SU-DHL-6 (cell line): ENCODE measurements around the gene NPAS3.

ENCODE experiments used
- H2AFZ ChIP-seq: fragments of 200-600 bp; sonication (generic); 2 replicates; pipeline ENCODE4 v1.6.1; 2014; ENCODE audit warnings: low read depth, mild to moderate bottlenecking, moderate library complexity, mixed read lengths, antibody characterized with exemption, low read length; ENCODE audit not compliant: severe bottlenecking
- H3F3A ChIP-seq: fragments of 200-600 bp; shearing (Covaris generic); 2 replicates; pipeline ENCODE4 v1.6.0; 2016; ENCODE audit warnings: antibody characterized with exemption, mild to moderate bottlenecking; ENCODE audit not compliant: insufficient read depth
- H3K27ac ChIP-seq: fragments of 200-600 bp; sonication (generic); 2 replicates; pipeline ENCODE4 v1.5.1; 2016; ENCODE audit warnings: low read depth, mild to moderate bottlenecking, low read length, moderate library complexity, mixed read lengths
- H3K27me3 ChIP-seq: fragments of 200-600 bp; sonication (generic), shearing (Covaris generic); 2 replicates; pipeline ENCODE4 v1.6.0; 2014; ENCODE audit warnings: mild to moderate bottlenecking, low read length
- H3K36me3 ChIP-seq: fragments of 200-600 bp; sonication (generic); 2 replicates; pipeline ENCODE4 v1.6.1; 2014; ENCODE audit warnings: mild to moderate bottlenecking, low read length, mixed read lengths
- H3K4me2 ChIP-seq: fragments of 300-600, 200-600 bp; shearing (Covaris generic), sonication (generic); 2 replicates; pipeline ENCODE4 v1.6.0; 2014; ENCODE audit warnings: low read length, low read depth, mild to moderate bottlenecking; ENCODE audit not compliant: poor library complexity, severe bottlenecking
- H3K4me3 ChIP-seq: fragments of 200-600 bp; sonication (generic); 2 replicates; pipeline ENCODE4 v1.5.1; 2014; ENCODE audit warnings: antibody characterized with exemption, low read length, mild to moderate bottlenecking, mixed read lengths; ENCODE audit not compliant: insufficient read depth, poor library complexity, severe bottlenecking
- H3K79me2 ChIP-seq: fragments of 200-600 bp; sonication (generic); 2 replicates; pipeline ENCODE4 v1.6.1; 2014; ENCODE audit warnings: mild to moderate bottlenecking, low read length, moderate library complexity; ENCODE audit not compliant: insufficient read depth
- H3K9ac ChIP-seq: fragments of 200-600 bp; sonication (generic); 2 replicates; pipeline ENCODE4 v1.7.0; 2014; ENCODE audit warnings: mild to moderate bottlenecking, low read length
- H3K9me2 ChIP-seq: fragments of 200-600 bp; sonication (generic); replicated peaks from 2 replicates; pipeline ENCODE4 v1.6.1; 2014; ENCODE audit warnings: low read length; ENCODE audit not compliant: insufficient read depth
- H3K9me3 ChIP-seq: fragments of 200-600 bp; sonication (generic); 2 replicates; pipeline ENCODE4 v1.6.1; 2014; ENCODE audit warnings: low read length, mixed read lengths; ENCODE audit not compliant: insufficient read depth
- H4K20me1 ChIP-seq: fragments of 200-600 bp; sonication (generic); 2 replicates; pipeline ENCODE4 v1.6.1; 2014; ENCODE audit warnings: low read depth, mild to moderate bottlenecking, antibody characterized with exemption, low read length, moderate library complexity, mixed read lengths
- CTCF ChIP-seq: fragments of 200-600 bp; sonication (generic); IDR thresholded peaks from one replicate; pipeline ENCODE4 v1.5.1; 2017; ENCODE audit warnings: antibody characterized with exemption, mild to moderate bottlenecking, low read length, moderate library complexity; ENCODE audit not compliant: insufficient read depth, poor library complexity, severe bottlenecking
- EZH2phosphoT487 ChIP-seq: fragments of 200-600 bp; sonication (generic), shearing (Covaris generic); conservative IDR thresholded peaks from 2 replicates; pipeline ENCODE4 v1.6.1; 2018; ENCODE audit warnings: mild to moderate bottlenecking, antibody characterized with exemption, low read length, moderate library complexity, mixed read lengths

The NPAS3 gene

GRCh38 chr14:33563191-33563900 lies 624.7 kb downstream of the NPAS3 start:
- Histone ChIP-seq H3F3A (no peaks in the 10 kb centered on the region), H3K4me2 (no peak overlapping the region), H3K9ac (no peak overlapping the region), H3K27me3 (no peaks in the 10 kb centered on the region), H3K9me2 (no peaks in the 10 kb centered on the region), H4K20me1 (no peaks in the 10 kb centered on the region), H2AFZ (no peak overlapping the region), H3K4me3 (no peak overlapping the region), H3K36me3 (no peaks in the 10 kb centered on the region), H3K79me2 (no peaks in the 10 kb centered on the region), H3K27ac (no peak overlapping the region), H3K9me3 (no peaks in the 10 kb centered on the region)
- no peak for TF ChIP-seq CTCF
- no peak for TF ChIP-seq EZH2phosphoT487

DNA sequence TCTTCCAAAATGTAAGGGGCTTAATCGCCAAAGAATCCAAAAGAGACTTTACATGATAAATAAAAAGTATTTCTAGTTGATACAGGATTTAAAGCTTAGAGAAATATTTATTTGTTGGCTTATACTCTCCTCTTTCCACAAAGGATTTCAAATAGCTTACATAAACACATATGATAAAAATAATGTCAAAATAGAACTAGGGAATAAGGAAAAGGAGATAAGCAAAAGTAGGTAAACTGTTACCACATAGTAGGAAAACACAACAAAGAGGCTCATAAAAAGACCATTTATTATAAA lies 625.2 kb downstream of the NPAS3 start:
- no peaks in the 10 kb centered on the region for H3K36me3 ChIP-seq
- H3F3A ChIP-seq: no peaks in the 10 kb centered on the region
- no peak overlapping the region for H3K4me3 ChIP-seq
- no peak overlapping the region for H3K27ac ChIP-seq
- no peaks in the 10 kb centered on the region for H3K9me3 ChIP-seq
- H3K27me3 ChIP-seq: no peaks in the 10 kb centered on the region
- H3K9ac ChIP-seq: no peak overlapping the region
- no peak overlapping the region for H2AFZ ChIP-seq
- no peaks in the 10 kb centered on the region for H4K20me1 ChIP-seq
- H3K4me2 ChIP-seq: no peak overlapping the region
- no peaks in the 10 kb centered on the region for H3K9me2 ChIP-seq
- TF ChIP-seq EZH2phosphoT487 (no peak), CTCF (no peak)
- H3K79me2 ChIP-seq: no peaks in the 10 kb centered on the region

DNA sequence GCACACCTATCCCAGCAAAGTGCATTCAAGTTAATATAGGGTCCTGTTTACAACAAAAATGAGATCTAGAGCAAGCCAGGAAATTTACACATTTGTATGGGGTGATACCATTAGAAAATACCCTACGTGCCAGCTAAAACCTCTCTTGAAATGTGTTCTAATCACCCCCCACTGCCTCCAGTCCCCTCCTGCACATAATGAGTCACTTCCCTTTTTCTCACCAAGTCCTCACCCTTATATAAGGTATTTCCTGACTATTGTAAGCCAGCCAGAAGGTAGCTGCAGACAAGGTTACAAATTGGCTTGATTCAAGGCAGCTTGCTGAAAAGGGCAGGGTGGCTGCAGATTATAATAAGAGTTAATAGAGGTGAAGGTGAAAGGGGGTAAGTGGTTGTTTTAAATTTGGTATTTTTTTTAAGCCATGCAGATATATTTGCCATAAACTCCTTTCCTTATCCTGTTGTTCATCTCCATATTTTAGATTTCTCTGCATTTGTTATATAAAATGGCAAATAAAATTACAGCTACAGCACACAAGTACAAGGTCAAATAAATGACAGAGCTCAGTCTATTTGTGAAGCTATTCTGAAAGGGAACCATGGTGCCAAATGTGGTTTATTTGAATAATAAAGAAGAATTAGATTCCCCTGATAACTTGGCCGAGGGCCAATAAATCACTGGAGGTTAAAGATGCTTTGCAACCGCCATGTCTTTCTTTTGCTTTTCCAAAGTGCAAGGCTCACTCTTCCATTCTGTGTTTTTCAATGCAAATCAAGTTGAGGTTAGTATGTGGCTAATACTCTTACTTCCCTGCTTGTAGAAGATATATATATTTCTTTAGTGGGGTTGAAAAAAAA lies 626.3 kb downstream of the NPAS3 start:
- Histone ChIP-seq H3K27ac (no peak overlapping the region), H3K9me2 (no peaks in the 10 kb centered on the region), H4K20me1 (no peaks in the 10 kb centered on the region), H3K9me3 (no peaks in the 10 kb centered on the region), H3K36me3 (no peaks in the 10 kb centered on the region), H3K27me3 (no peaks in the 10 kb centered on the region), H3K4me2 (no peak overlapping the region), H3F3A (no peaks in the 10 kb centered on the region), H3K4me3 (no peak overlapping the region), H3K9ac (no peak overlapping the region), H2AFZ (no peak overlapping the region), H3K79me2 (no peaks in the 10 kb centered on the region)
- TF ChIP-seq EZH2phosphoT487: no peak
- no peak for TF ChIP-seq CTCF
